Measurements from ENCODE around the gene ME1.
"Not testable (repeated sequence)": the region's sequence is repeated elsewhere in the genome, so short reads cannot be mapped to it uniquely, and the experiment has no call there.

Gene ME1

DNA sequence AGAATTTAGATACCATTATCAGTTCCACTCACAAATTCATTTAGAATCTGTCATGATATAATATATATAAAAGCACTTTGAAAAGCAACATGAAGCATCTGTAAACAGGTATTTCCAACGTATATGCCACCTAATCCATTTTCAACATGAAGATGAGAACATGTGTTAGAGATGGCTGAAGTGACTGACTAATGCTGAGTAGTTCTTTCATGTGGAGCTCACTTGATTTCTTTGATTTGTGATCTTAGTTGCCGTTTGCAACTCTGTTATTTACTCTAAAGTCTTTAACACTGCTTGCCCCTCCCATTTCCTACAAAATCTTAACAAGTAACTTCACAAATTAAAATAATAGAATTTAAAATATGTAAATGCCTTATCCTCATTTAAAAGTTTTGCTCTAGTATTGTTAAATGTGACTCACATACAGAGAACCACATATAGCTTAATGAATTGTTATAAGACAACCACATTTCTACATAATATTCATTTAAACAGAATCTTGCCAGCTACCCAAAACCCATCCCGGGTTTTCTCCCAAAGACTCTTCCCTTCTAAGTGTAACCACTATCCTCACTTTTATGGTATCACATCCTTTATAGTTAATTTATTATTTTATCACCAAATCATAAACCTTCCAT lies 78.3 kb downstream of the ME1 start:
- DNase-seq (ENCODE audit: low read depth in 2 of 2) = no peak

DNA sequence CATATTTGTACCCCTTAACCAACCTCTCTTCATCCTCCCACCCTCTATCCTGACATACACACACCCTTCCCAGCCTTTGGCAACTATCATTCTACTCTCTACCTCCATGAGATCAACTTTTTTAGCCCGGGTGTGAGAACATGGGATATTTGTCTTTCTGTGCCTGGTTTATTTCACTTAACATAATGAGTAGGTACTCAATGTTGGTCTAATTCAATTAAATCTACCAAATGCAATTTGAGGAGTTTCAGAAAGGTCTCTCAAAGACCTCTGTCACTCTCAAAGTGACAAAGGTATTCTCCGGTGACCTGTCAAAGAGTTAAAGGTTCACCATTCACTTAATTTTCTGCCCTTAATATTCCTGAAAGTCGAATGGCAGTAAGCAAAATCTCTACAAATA lies 87.7 kb downstream of the ME1 start:
- no peak for DNase-seq (ENCODE audit: low read depth in 2 of 2)

DNA sequence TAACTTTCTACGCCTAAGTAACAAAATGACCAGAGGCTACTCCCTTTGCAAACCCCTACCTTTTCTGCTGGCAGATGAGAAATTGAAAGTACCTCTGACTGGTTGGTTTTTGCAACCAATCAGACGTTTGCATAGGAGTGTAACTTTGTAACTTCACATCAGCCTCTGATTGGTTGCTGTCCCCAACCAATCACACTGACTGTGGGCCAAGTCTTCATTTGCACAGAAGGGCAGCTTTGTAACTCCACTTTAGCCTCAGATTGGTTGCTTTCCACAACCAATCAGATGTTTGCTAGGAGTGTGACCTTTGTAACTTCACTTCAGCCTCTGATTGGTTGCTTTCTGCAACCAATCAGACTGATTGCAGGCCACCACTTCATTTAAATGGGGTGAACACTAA lies 89.1 kb downstream of the ME1 start:
- no peak for DNase-seq (ENCODE audit: low read depth in 2 of 2)

- DNase-seq (ENCODE audit: low read depth in 2 of 2) = not testable (repeated sequence)
Observed at GRCh38 chr6:83333916-83334315, 96.9 kb downstream of the ME1 start.

DNA sequence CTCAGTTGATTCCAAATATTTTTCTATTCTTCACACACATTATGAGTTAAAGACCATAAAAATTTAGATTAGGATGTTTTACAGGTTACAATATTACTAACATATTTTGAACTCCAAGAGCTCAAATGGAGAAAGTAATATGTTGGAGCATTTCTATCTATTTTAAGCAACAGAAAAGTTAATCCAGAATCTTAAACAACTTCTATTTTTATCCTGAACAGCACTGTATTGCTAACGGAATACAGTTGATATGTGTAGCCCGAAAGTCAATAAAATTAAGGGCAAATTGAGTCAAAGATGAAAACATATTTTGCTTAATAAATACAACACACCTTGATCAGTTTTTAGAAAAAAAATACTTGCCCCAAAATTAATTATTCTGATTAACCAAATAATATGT lies 97.4 kb downstream of the ME1 start:
- DNase-seq (ENCODE audit: low read depth in 2 of 2) = no peak

GRCh38 chr6:83314693-83315092 lies 116.2 kb downstream of the ME1 start:
- no peak for DNase-seq (ENCODE audit: low read depth in 2 of 2)

DNA sequence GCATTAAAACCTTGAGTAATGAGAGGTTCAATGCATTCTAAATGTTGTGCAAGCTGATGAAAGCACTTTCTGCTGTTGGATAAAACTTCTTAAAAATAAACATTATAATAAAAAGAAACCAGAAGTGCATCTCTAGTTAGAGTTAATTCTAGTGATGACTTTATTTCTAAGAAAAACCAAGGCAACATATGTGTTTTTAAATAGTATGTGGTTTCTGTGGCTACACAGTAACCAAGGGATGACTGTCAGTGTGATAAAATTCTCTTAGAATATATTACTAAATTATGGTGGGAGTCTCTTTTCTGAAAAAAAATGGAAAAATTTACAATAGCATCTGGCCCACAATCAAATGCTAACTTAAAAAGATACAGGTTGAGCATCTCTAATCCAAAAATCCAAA lies 117.0 kb downstream of the ME1 start:
- DNase-seq (ENCODE audit: low read depth in 2 of 2) = no peak

- DNase-seq (ENCODE audit: low read depth in 2 of 2) = no peak
Observed at GRCh38 chr6:83311231-83311630, 119.6 kb downstream of the ME1 start.

- DNase-seq (ENCODE audit: low read depth in 2 of 2) = no peak
Observed at GRCh38 chr6:83310046-83310445, 120.8 kb downstream of the ME1 start.

DNA sequence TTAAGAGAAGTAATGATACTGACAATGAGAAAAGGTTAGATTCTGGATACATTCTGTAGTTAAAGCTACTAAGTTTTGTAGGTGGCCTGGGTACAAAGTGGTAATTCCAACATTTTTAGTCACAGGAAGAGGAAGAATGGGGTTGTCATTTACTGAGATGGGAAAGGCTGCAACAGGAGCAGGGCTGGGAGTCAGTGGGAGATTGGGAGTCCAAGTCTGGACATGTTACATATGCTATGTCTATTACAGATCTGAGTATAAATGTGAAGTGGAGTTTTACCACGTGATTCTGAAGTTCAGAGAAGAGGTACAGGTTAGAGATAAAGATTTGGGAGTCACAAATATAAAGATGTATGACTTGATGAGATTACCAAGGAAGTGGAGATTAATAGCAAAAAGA lies 121.5 kb downstream of the ME1 start:
- DNase-seq (ENCODE audit: low read depth in 2 of 2) = no peak

- no peak for DNase-seq (ENCODE audit: low read depth in 2 of 2)
Observed at GRCh38 chr6:83308833-83309232, 122.0 kb downstream of the ME1 start.

- no peak for DNase-seq (ENCODE audit: low read depth in 2 of 2)
Observed at GRCh38 chr6:83307849-83308248, 123.0 kb downstream of the ME1 start.

GRCh38 chr6:83303426-83303825 lies 127.4 kb downstream of the ME1 start:
- DNase-seq (ENCODE audit: low read depth in 2 of 2) = no peak

DNA sequence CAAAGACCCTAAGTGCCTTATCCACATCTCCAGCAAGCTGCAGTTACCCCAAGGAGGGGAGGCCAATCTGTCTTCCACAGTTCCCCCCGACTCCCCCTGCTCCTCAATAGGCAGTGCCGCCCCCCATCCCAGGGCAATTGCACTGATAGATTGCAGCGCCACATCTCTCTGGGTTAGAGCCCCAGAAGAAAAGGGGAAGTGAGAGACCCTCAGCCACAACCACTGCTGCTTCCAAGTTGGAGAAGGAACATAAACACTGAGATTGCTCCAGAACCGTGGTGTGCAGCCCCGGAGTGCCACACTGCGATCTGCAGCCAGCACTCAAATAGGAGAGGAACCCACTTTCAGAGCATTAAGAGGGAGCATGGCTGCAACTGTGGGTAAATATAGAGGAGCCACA lies 136.2 kb downstream of the ME1 start:
- no peak for DNase-seq (ENCODE audit: low read depth in 2 of 2)

DNA sequence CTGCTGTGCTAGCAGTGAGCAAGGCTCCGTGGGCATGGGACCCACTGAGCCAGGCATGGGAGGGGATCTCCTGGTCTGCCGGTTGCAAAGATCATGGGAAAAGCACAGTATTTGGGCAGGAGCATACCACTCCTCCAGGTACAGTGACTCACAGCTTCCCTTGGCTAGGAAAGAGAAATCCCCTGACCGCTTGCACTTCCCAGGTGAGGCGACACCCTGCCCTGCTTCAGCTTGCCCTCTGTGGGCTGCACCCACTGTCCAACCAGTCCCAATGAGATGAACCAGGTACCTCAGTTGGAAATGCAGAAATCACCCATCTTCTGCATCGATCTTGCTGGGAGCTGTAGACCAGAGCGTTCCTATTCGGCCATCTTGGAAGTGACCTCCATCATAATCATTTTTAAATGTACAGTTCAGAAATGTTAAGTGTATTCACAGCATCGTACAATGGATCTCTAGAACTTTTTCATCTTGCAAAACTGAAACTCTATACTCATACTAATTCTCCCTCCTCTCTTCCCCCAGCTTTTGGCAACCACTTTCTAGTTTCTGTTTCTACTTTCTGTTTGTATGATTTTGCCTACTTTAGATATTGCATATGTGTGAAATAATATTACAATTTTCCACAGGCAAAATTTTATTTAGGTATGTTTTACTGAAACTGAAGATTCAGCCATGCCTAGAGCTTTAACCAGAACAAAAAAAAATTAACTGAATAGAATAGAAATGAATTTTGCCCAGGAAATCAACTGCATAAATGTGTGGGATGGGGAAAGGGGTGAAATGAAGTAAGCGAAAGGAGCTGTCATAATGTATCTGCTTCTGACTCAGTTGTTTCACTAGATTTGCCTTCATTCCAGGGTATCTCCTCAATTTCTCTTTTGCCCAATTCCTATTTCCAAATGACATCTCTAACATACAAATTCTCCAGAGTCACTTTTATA lies 137.7 kb downstream of the ME1 start:
- DNase-seq (ENCODE audit: low read depth in 2 of 2) = no peak

- DNase-seq (ENCODE audit: low read depth in 2 of 2) = not testable (repeated sequence)
Observed at GRCh38 chr6:83287298-83287697, 143.6 kb downstream of the ME1 start.

- no peak for DNase-seq (ENCODE audit: low read depth in 2 of 2)
Observed at GRCh38 chr6:83285917-83286316, 144.9 kb downstream of the ME1 start.

DNA sequence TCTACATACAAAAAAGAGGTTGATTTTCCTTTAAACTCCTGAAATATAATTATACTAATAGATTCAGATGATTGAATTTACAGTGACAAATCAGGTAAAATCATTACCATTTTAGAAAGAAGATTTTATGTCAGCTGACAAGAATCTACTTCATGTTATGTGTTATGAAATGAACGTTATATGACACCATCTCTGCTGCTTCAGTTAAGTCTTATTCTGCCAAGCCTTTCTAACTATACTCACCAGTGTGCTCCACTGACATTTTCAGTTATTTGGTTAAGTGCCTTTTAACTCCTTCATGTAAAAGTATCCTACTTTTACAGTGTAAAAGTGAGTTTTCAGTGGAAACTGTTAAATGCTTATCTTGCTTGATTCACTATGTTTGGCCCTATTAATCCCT lies 157.3 kb downstream of the ME1 start:
- DNase-seq (ENCODE audit: low read depth in 2 of 2) = no peak

GRCh38 chr6:83270971-83271719 lies 159.7 kb downstream of the ME1 start:
- no peak for DNase-seq (ENCODE audit: low read depth in 2 of 2)

GRCh38 chr6:83265384-83265783 lies 165.5 kb downstream of the ME1 start:
- DNase-seq (ENCODE audit: low read depth in 2 of 2) = no peak

GRCh38 chr6:83260577-83260976 lies 170.3 kb downstream of the ME1 start:
- no peak for DNase-seq (ENCODE audit: low read depth in 2 of 2)

DNA sequence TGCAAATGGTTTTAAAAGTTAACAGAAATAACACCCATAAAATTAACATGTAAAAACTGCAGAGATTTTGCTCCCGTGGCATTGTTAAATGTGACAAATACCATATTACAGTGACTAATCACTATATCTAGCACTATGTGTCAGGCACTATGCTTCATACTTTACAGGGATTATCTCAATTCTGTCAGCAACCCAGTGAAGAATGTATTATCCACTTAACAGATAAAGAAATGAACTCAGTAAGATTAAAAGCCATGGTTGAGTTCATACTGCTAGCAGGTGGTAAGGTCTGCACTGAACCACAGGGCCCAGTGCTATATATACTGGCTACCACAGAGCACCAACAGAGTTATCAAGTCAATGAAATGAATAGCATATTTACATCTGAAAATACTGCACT lies 172.3 kb downstream of the ME1 start:
- no peak for DNase-seq (ENCODE audit: low read depth in 2 of 2)

DNA sequence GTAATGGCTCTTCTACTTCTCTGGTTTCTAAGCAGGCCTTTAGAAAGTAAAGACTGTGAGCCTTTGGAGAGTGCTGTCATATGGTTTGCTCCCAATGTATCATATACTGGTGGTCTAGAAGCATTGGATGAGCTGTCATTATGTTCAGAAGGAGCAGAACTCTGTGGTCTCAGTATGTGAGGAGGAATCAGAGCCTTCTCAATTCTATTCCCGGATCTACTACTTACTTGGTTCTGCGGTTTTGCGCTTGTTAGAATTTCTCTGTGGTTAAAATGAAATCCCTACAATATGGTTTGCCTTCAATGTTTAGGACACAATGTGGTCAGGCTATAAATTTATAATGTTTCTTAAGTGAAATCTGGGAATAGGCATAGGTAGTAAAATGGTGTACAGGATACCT lies 173.1 kb downstream of the ME1 start:
- DNase-seq (ENCODE audit: low read depth in 2 of 2) = no peak
